ENCODE results near the gene PRDX3. TPM values are rescaled to one million over a fixed set of nuclear protein-coding genes. Genes with fewer than 3 reads are reported as not detected.

Gene PRDX3
- 100 to 1,000 TPM in 3 of 4 donors, 10 to 100 TPM in 1; 90.6 to 231 (median 141) TPM for total RNA-seq

- H3K36me3 ChIP-seq, result no peaks in the 10 kb centered on the region
- intact Hi-C loops (cut with DNase I; ENCODE audit: low total_unique reads), result no loop called here
Measured at GRCh38 chr10:119178372-119179119, at the start of gene PRDX3. Gene PRDX3 (minus strand): TSS chr10:119178812. CDS start chr10:119178790, 22 bp downstream.

GRCh38 chr10:119227825-119228224 lies 49.2 kb upstream of the PRDX3 start:
- intact Hi-C loops (cut with DNase I; ENCODE audit: low total_unique reads), result no loop called here
- no peaks in the 10 kb centered on the region for H3K4me1 ChIP-seq
- H3K27me3 ChIP-seq, result no peaks in the 10 kb centered on the region
- no peaks in the 10 kb centered on the region for H3K36me3 ChIP-seq
- TF ChIP-seq POLR2A (IDR thresholded peaks at IDR 0.05), result no peak
- no peak for TF ChIP-seq CTCF (IDR thresholded peaks at IDR 0.05)
- no peaks in the 10 kb centered on the region for H3K9me3 ChIP-seq
- no peak overlapping the region for H3K27ac ChIP-seq
- H3K4me3 ChIP-seq, result no peak overlapping the region
- no peak for DNase-seq

More at GRCh38 chr10:119178372-119179119, at the start of gene PRDX3:
- TF ChIP-seq CTCF (IDR thresholded peaks at IDR 0.05) (peak in 3 of 4 experiments; percentile 12 to 37 (median 35)), POLR2A (IDR thresholded peaks at IDR 0.05) (peak; percentile 60 to 84)
- Histone ChIP-seq H3K4me1 (no peaks in the 10 kb centered on the region), H3K4me3 (peak within 1 kb of the TSS; percentile 78 to 89), H3K27ac (peak within 1 kb of the TSS; percentile 92 to 95), H3K9me3 (no peaks in the 10 kb centered on the region), H3K27me3 (no peaks in the 10 kb centered on the region)
- DNase-seq, result peak; percentile 92

- intact Hi-C loops (cut with DNase I; ENCODE audit: low total_unique reads), result no loop called here
- no peak for DNase-seq
- peaks cover 8 to 10% of the 10 kb centered on the region in 2 donors for H3K4me1 ChIP-seq
- H3K36me3 ChIP-seq, result no peaks in the 10 kb centered on the region
- TF ChIP-seq CTCF (IDR thresholded peaks at IDR 0.05), result no peak
- TF ChIP-seq POLR2A (IDR thresholded peaks at IDR 0.05), result no peak
- H3K27ac ChIP-seq, result no peak overlapping the region
- H3K4me3 ChIP-seq, result no peak overlapping the region
- no peaks in the 10 kb centered on the region for H3K9me3 ChIP-seq
- no peaks in the 10 kb centered on the region for H3K27me3 ChIP-seq
Measured at GRCh38 chr10:119225083-119225658, 46.6 kb upstream of the PRDX3 start.

GRCh38 chr10:119222966-119223386 lies 44.4 kb upstream of the PRDX3 start:
- Histone ChIP-seq H3K27ac (peak overlapping the region; percentile 44 to 59), H3K4me1 (peaks cover 8 to 10% of the 10 kb centered on the region in 2 donors), H3K36me3 (no peaks in the 10 kb centered on the region), H3K4me3 (no peak overlapping the region), H3K27me3 (no peaks in the 10 kb centered on the region), H3K9me3 (no peaks in the 10 kb centered on the region)
- intact Hi-C loops (cut with DNase I; ENCODE audit: low total_unique reads), result no loop called here
- no peak for TF ChIP-seq CTCF (IDR thresholded peaks at IDR 0.05)
- no peak for DNase-seq

- Histone ChIP-seq H3K27ac (peak overlapping the region; percentile 44 to 59), H3K36me3 (no peaks in the 10 kb centered on the region), H3K9me3 (no peaks in the 10 kb centered on the region), H3K4me1 (peaks cover 10% of the 10 kb centered on the region in 2 donors), H3K4me3 (no peak overlapping the region), H3K27me3 (no peaks in the 10 kb centered on the region)
- no peak for DNase-seq
- no peak for TF ChIP-seq POLR2A (IDR thresholded peaks at IDR 0.05)
- TF ChIP-seq CTCF (IDR thresholded peaks at IDR 0.05), result no peak
- intact Hi-C loops (cut with DNase I; ENCODE audit: low total_unique reads), result no loop called here
Measured at GRCh38 chr10:119222537-119222936, 43.9 kb upstream of the PRDX3 start.

Data from uterus (tissue), 4 donors.